ENCODE results near the gene MMP24.
"Not testable (repeated sequence)": the region's sequence is repeated elsewhere in the genome, so short reads cannot be mapped to it uniquely, and the experiment has no call there.

MMP24 gene

GRCh38 chr20:35303735-35304491 is 77.4 kb downstream of the MMP24 start:
- TF ChIP-seq POLR2A (IDR thresholded peaks at IDR 0.05; ENCODE audit: low read length) = no peak
- no peak for TF ChIP-seq GATA1 (IDR thresholded peaks at IDR 0.05; ENCODE audit: low read depth, low read length)
- peak; percentile 85 to 93 for DNase-seq

GRCh38 chr20:35304956-35305355 is 78.5 kb downstream of the MMP24 start:
- DNase-seq = no peak
- TF ChIP-seq GATA1 (IDR thresholded peaks at IDR 0.05; ENCODE audit: low read depth, low read length) (no peak), POLR2A (IDR thresholded peaks at IDR 0.05; ENCODE audit: low read length) (no peak)

- DNase-seq = peak; percentile 68 to 88
- TF ChIP-seq POLR2A (IDR thresholded peaks at IDR 0.05; ENCODE audit: low read length) (no peak), GATA1 (IDR thresholded peaks at IDR 0.05; ENCODE audit: low read depth, low read length) (no peak)
These were observed 79.4 kb downstream of the MMP24 start for GRCh38 chr20:35305682-35306556.

- peak; percentile 53 to 75 for DNase-seq
- TF ChIP-seq POLR2A (IDR thresholded peaks at IDR 0.05; ENCODE audit: low read length) = no peak
These were observed 80.5 kb downstream of the MMP24 start for GRCh38 chr20:35306931-35307517.

- no peak for TF ChIP-seq GATA1 (IDR thresholded peaks at IDR 0.05; ENCODE audit: low read depth, low read length)
- no peak for TF ChIP-seq POLR2A (IDR thresholded peaks at IDR 0.05; ENCODE audit: low read length)
- DNase-seq = no peak
These were observed 81.5 kb downstream of the MMP24 start for GRCh38 chr20:35307666-35308653.

GRCh38 chr20:35311409-35311808 is 84.9 kb downstream of the MMP24 start:
- DNase-seq = peak; percentile 19 to 58
- TF ChIP-seq POLR2A (IDR thresholded peaks at IDR 0.05; ENCODE audit: low read length) (no peak), GATA1 (IDR thresholded peaks at IDR 0.05; ENCODE audit: low read depth, low read length) (no peak)

- no peak for DNase-seq
- TF ChIP-seq POLR2A (IDR thresholded peaks at IDR 0.05; ENCODE audit: low read length) (no peak), GATA1 (IDR thresholded peaks at IDR 0.05; ENCODE audit: low read depth, low read length) (no peak)
These were observed 85.3 kb downstream of the MMP24 start for GRCh38 chr20:35311822-35312221.

GRCh38 chr20:35312318-35312717 is 85.8 kb downstream of the MMP24 start:
- TF ChIP-seq GATA1 (IDR thresholded peaks at IDR 0.05; ENCODE audit: low read depth, low read length) (no peak), POLR2A (IDR thresholded peaks at IDR 0.05; ENCODE audit: low read length) (no peak)
- DNase-seq = peak in 1 of 2 experiments; percentile 20

GRCh38 chr20:35314816-35315631 is 88.5 kb downstream of the MMP24 start:
- no peak for DNase-seq
- no peak for TF ChIP-seq POLR2A (IDR thresholded peaks at IDR 0.05; ENCODE audit: low read length)
- no peak for TF ChIP-seq GATA1 (IDR thresholded peaks at IDR 0.05; ENCODE audit: low read depth, low read length)

GRCh38 chr20:35315632-35316020 is 89.1 kb downstream of the MMP24 start:
- not testable (repeated sequence) for DNase-seq

GRCh38 chr20:35316086-35316485 is 89.6 kb downstream of the MMP24 start:
- TF ChIP-seq GATA1 (IDR thresholded peaks at IDR 0.05; ENCODE audit: low read depth, low read length) (no peak), POLR2A (IDR thresholded peaks at IDR 0.05; ENCODE audit: low read length) (no peak)
- no peak for DNase-seq

GRCh38 chr20:35317416-35318210 is 91.1 kb downstream of the MMP24 start:
- DNase-seq = no peak
- TF ChIP-seq GATA1 (IDR thresholded peaks at IDR 0.05; ENCODE audit: low read depth, low read length) (no peak), POLR2A (IDR thresholded peaks at IDR 0.05; ENCODE audit: low read length) (no peak)
